K562 (cell line): ENCODE data around the gene EIF4G2. TPM values are rescaled to one million over a fixed set of nuclear protein-coding genes. Genes with fewer than 3 reads are reported as not detected.

Experiments used
- ATAC-seq: fragments of 200-7000 bp; cut with Tn5 transposase; 3 replicates; pipeline ENCODE4 v1.9.1; 2020; ENCODE audit warnings: moderate library complexity
- BruUV-seq: library from RNA; stranded (reverse); fragments of 400-500 nt; replicated peaks from 2 replicates; lab custom pipeline; 2021; lab: Mats Ljungman, UMichigan
- CTCF ChIA-PET: fragments of 300-600 bp; formaldehyde crosslinking; extraction: SDS; loops from one replicate; lab custom pipeline; 2021; ENCODE audit warnings: low intra/inter-chr PET ratio; lab: Yijun Ruan, JAX
- POLR2A ChIA-PET: fragments of 300-600, 350-650 bp; sonication (Branson Sonifier 250); formaldehyde crosslinking; extraction: SDS; loops from one replicate; lab custom pipeline; 2021; ENCODE audit warnings: antibody characterized with exemption, inconsistent platforms; lab: Yijun Ruan, JAX
- DNase-seq, 4 experiments: peaks; one replicate each; pipeline versions ENCODE4 v3.0.0 to v3.0.0-alpha.2; 2011 to 2018; ENCODE audit warnings: low spot score in 3 of 4, mixed read lengths in 3 of 4; ENCODE audit errors: extremely low read depth in 1 of 4
- FAIRE-seq: peaks from 2 replicates; lab custom pipeline; 2011; peaks lifted over from hg19 to GRCh38; lab: Jason Lieb, UNC
- H2AFZ ChIP-seq: 2 replicates; pipeline ENCODE4 v1.6.0; 2011; ENCODE audit warnings: low read depth, low read length, control low read depth, inconsistent platforms
- H3K27ac ChIP-seq: fragments of 200-600 bp; 3 replicates; pipeline ENCODE4 v1.8.0; 2011; ENCODE audit warnings: low read depth, mild to moderate bottlenecking, control low read depth, inconsistent platforms, low read length, moderate library complexity, mixed read lengths; ENCODE audit errors: extremely low read depth
- H3K27me3 ChIP-seq, 2 experiments: fragments of 300-600 bp in 1 of 2; 2 replicates in 1 of 2; 3 replicates in 1 of 2; pipeline versions ENCODE4 v1.6.0 to v1.8.0; 2011; ENCODE audit warnings: inconsistent platforms in 2 of 2, low read length in 2 of 2, mild to moderate bottlenecking in 1 of 2, mixed read lengths in 1 of 2, moderate library complexity in 1 of 2; ENCODE audit not compliant: control insufficient read depth in 2 of 2, insufficient read depth in 2 of 2
- H3K36me3 ChIP-seq: fragments of 300-600 bp; 3 replicates; pipeline ENCODE4 v1.8.0; 2011; ENCODE audit warnings: mild to moderate bottlenecking, low read length, inconsistent platforms; ENCODE audit not compliant: control insufficient read depth, insufficient read depth
- H3K4me1 ChIP-seq, 2 experiments: fragments of 200-600 bp in 1 of 2; replicated peaks in 1 of 2; 2 replicates in 1 of 2; 3 replicates in 1 of 2; pipeline versions ENCODE4 v1.5.1 to v1.8.0; 2011; ENCODE audit warnings: inconsistent platforms in 2 of 2, low read length in 2 of 2, mild to moderate bottlenecking in 1 of 2, mixed read lengths in 1 of 2, moderate library complexity in 1 of 2; ENCODE audit not compliant: control insufficient read depth in 2 of 2, insufficient read depth in 2 of 2
- H3K4me2 ChIP-seq: 2 replicates; pipeline ENCODE4 v1.6.1; 2011; ENCODE audit warnings: low read length, control low read depth, inconsistent platforms, mixed read lengths; ENCODE audit not compliant: insufficient read depth
- H3K4me3 ChIP-seq: fragments of 200-600 bp; sonication (generic), shearing (Covaris generic); 2 replicates; pipeline ENCODE4 v1.5.1; 2016; ENCODE audit warnings: control low read depth, inconsistent platforms
- H3K79me2 ChIP-seq: fragments of 200-600 bp; 3 replicates; pipeline ENCODE4 v1.8.0; 2011; ENCODE audit warnings: low read length, inconsistent platforms; ENCODE audit not compliant: control insufficient read depth, insufficient read depth
- H3K9ac ChIP-seq, 2 experiments: 2 replicates each; pipeline versions ENCODE4 v1.6.0 to v1.6.1; 2011; ENCODE audit warnings: low read depth in 2 of 2, low read length in 2 of 2, control low read depth in 1 of 2, inconsistent platforms in 1 of 2, mild to moderate bottlenecking in 1 of 2, mixed read lengths in 1 of 2; ENCODE audit not compliant: insufficient read depth in 1 of 2
- H3K9me1 ChIP-seq: one replicate; pipeline ENCODE4 v1.6.0; 2011; ENCODE audit warnings: inconsistent platforms, mild to moderate bottlenecking, low read length, moderate library complexity; ENCODE audit not compliant: control insufficient read depth, insufficient read depth
- H3K9me3 ChIP-seq: replicated peaks from 2 replicates; pipeline ENCODE4 v1.5.1; 2011; ENCODE audit warnings: low read depth, low read length, inconsistent platforms; ENCODE audit not compliant: control insufficient read depth, insufficient read depth
- H4K20me1 ChIP-seq: replicated peaks from 2 replicates; pipeline ENCODE4 v1.6.1; 2011; ENCODE audit warnings: low read length, inconsistent platforms, mixed read lengths; ENCODE audit not compliant: control insufficient read depth, insufficient read depth
- ATF3 ChIP-seq, 2 experiments: fragments of 450-650 bp in 1 of 2; sonication (generic) in 1 of 2; formaldehyde crosslinking in 1 of 2; IDR thresholded peaks in 1 of 2; conservative IDR thresholded peaks in 1 of 2; 2 replicates each; pipeline versions ENCODE4 v1.6.1 to v1.8.1; 2016 to 2023; ENCODE audit warnings: mild to moderate bottlenecking in 2 of 2, moderate library complexity in 2 of 2, inconsistent platforms in 1 of 2, missing genetic modification reagents in 1 of 2
- CBFA2T2 ChIP-seq: fragments of 450-650 bp; conservative IDR thresholded peaks from 2 replicates; pipeline ENCODE4 v1.6.1; 2017; ENCODE audit warnings: mild to moderate bottlenecking
- FOXP4 ChIP-seq: sonication (generic); formaldehyde crosslinking; IDR thresholded peaks from 2 replicates; pipeline ENCODE4 v1.8.0; 2022; ENCODE audit warnings: mild to moderate bottlenecking, missing genetic modification reagents, borderline replicate concordance
- HCFC1 ChIP-seq: IDR thresholded peaks from 2 replicates; pipeline ENCODE4 v1.6.1; 2012; ENCODE audit warnings: low read depth, low read length, improper control_type of control experiment
- KDM1A ChIP-seq, 2 experiments: fragments of 450-650 bp; IDR thresholded peaks; 2 replicates each; pipeline ENCODE4 v1.6.1; 2016; ENCODE audit warnings: mild to moderate bottlenecking in 2 of 2
- MAFK ChIP-seq: IDR thresholded peaks from 2 replicates; pipeline ENCODE4 v1.6.1; 2011; ENCODE audit warnings: low read length, improper control_type of control experiment
- MAZ ChIP-seq, 2 experiments: fragments of 450-650 bp in 1 of 2; sonication (generic) in 1 of 2; formaldehyde crosslinking; IDR thresholded peaks in 1 of 2; conservative IDR thresholded peaks in 1 of 2; 2 replicates each; pipeline versions ENCODE4 v1.4.0 to v1.5.0; 2020; ENCODE audit warnings: mild to moderate bottlenecking in 1 of 2, missing genetic modification reagents in 1 of 2
- NFYB ChIP-seq: IDR thresholded peaks from 2 replicates; pipeline ENCODE4 v1.6.1; 2011; ENCODE audit warnings: mild to moderate bottlenecking, moderate library complexity; ENCODE audit not compliant: insufficient read length; ENCODE audit errors: extremely low read depth
- PML ChIP-seq: IDR thresholded peaks from 2 replicates; pipeline ENCODE4 v1.6.1; 2012; ENCODE audit warnings: low read length, inconsistent platforms
- RBFOX2 ChIP-seq: fragments of 200-400 bp; formaldehyde crosslinking; IDR thresholded peaks from 2 replicates; pipeline ENCODE4 v1.6.1; 2017; ENCODE audit warnings: low read depth, mild to moderate bottlenecking, low read length, moderate library complexity
- RFX5 ChIP-seq: IDR thresholded peaks from 2 replicates; pipeline ENCODE4 v1.6.1; 2011; ENCODE audit warnings: low read depth, mild to moderate bottlenecking, improper control_type of control experiment, low read length
- TEAD4 ChIP-seq, 2 experiments: sonication (generic) in 1 of 2; formaldehyde crosslinking in 1 of 2; IDR thresholded peaks; 2 replicates each; pipeline versions ENCODE4 v1.6.1 to v1.8.0; 2012 to 2022; ENCODE audit warnings: borderline replicate concordance in 1 of 2, inconsistent platforms in 1 of 2, low read length in 1 of 2, mild to moderate bottlenecking in 1 of 2, missing genetic modification reagents in 1 of 2
- TOE1 ChIP-seq, 2 experiments: fragments of 450-650 bp in 1 of 2; sonication (generic) in 1 of 2; formaldehyde crosslinking in 1 of 2; IDR thresholded peaks; 2 replicates each; pipeline versions ENCODE4 v1.7.1 to v1.8.0; 2016 to 2022; ENCODE audit warnings: borderline replicate concordance in 2 of 2, mild to moderate bottlenecking in 2 of 2, antibody characterized with exemption in 1 of 2, inconsistent platforms in 1 of 2, low read depth in 1 of 2, missing genetic modification reagents in 1 of 2, moderate library complexity in 1 of 2
- ZNF282 ChIP-seq: sonication (generic); formaldehyde crosslinking; IDR thresholded peaks from 2 replicates; pipeline ENCODE4 v1.8.1; 2023; ENCODE audit warnings: missing genetic modification reagents
- ZNF316 ChIP-seq: fragments of 450-650 bp; IDR thresholded peaks from 2 replicates; pipeline ENCODE4 v1.6.1; 2016
- ZNF507 ChIP-seq: conservative IDR thresholded peaks from 2 replicates; pipeline ENCODE4 v1.6.1; 2017; ENCODE audit warnings: missing genetic modification characterization, missing compliant biosample characterization
- WGBS: fragments of 100-300 bp; shearing (Covaris generic); methylation state at CpG from one replicate; pipeline ENCODE4 v1.1.6; 2016; ENCODE audit warnings: low coverage, mixed read lengths; ENCODE audit not compliant: insufficient coverage; ENCODE audit errors: missing lambda C conversion rate; 5-methylcytosine and 5-hydroxymethylcytosine counted together
- in situ Hi-C: fragments of 300-500 bp; cut with MboI; formaldehyde crosslinking; loops from 4 replicates; pipeline ENCODE4 v1.15.0; 2018; ENCODE audit warnings: inconsistent platforms, mixed read lengths
- intact Hi-C: fragments of 100-400 bp; cut with micrococcal nuclease; formaldehyde crosslinking; loops from 2 replicates; pipeline ENCODE4 v1.14.2; 2022
- polyA plus RNA-seq, 8 experiments: library from polyadenylated mRNA; depleted of rRNA in 4 of 8; stranded (reverse) in 5 of 8; unstranded in 3 of 8; fragments of >200 nt; fragmentation: Nextera tagmentation in 2 of 8; fragmentation: Illumina TruSeq in 1 of 8; extraction: Ambion mirVana in 2 of 8; extraction: Trizol in 1 of 8; gene quantifications; 2 replicates each; pipeline versions ENCODE4 v1.2.1 to v1.2.3, GENCODE V29; 2011 to 2014; ENCODE audit warnings: inconsistent platforms in 1 of 8, missing spikeins in 1 of 8
- total RNA-seq, 7 experiments: library from RNA; depleted of rRNA in 6 of 7; stranded (reverse); fragments of >200 nt in 6 of 7; fragmentation: Illumina TruSeq in 2 of 7; extraction: Trizol in 2 of 7; gene quantifications; 2 replicates each; pipeline versions ENCODE4 v1.2.1 to v1.2.3, GENCODE V29; 2011 to 2021; ENCODE audit warnings: low replicate concordance in 1 of 7

The EIF4G2 gene
- total and polyA plus RNA-seq, 9 of the 15 experiments (the other 6 are each of a cell fraction or from before 2014, with no cell fraction given), result 206 to 790 (median 646) TPM

GRCh38 chr11:10857709-10858438 is 49.1 kb upstream of the EIF4G2 start, which contains the start of gene ZBED5 (continued):
- TF ChIP-seq ZNF282 (CRISPR knock-in tag) (no peak), NFYB (peak; percentile 53), ZNF316 (peak; percentile 83), MAFK (peak; percentile 10), RFX5 (no peak), HCFC1 (peak; percentile 54; the same call in 1 of the 2 replicates), KDM1A (IDR thresholded peaks at IDR 0.05) (peak in 1 of 2 experiments; percentile 86; a peak in 3 of 4 replicates), PML (0 out of 2 replicates have a peak, but pooled peaks have one; percentile 60), ZNF507 (tag) (no peak)

- in situ Hi-C loops, result no loop called here
- no peak for DNase-seq
- TF ChIP-seq RBFOX2 (no peak), CBFA2T2 (no peak), MAZ (CRISPR knock-in tag; conservative IDR thresholded peaks at IDR 0.05 in 1 of 2, IDR thresholded peaks at IDR 0.05 in 1 of 2) (no peak), TOE1 (IDR thresholded peaks at IDR 0.05; ENCODE audit: borderline replicate concordance) (0 out of 2 replicates have a peak, but pooled peaks have one; percentile 13), TOE1 (CRISPR knock-in tag; IDR thresholded peaks at IDR 0.05; ENCODE audit: borderline replicate concordance, low read depth) (no peak), ATF3 (IDR thresholded peaks at IDR 0.05) (no peak), ATF3 (CRISPR knock-in tag; conservative IDR thresholded peaks at IDR 0.05) (no peak), FOXP4 (CRISPR knock-in tag) (no peak), TEAD4 (IDR thresholded peaks at IDR 0.05; ENCODE audit: low read length) (no peak), TEAD4 (CRISPR knock-in tag; IDR thresholded peaks at IDR 0.05; ENCODE audit: borderline replicate concordance) (0 out of 2 replicates have a peak, but pooled peaks have one; percentile 62)
Measured at GRCh38 chr11:10857459-10857708, 48.7 kb upstream of the EIF4G2 start.

More at GRCh38 chr11:10857459-10857708, 48.7 kb upstream of the EIF4G2 start:
- intact Hi-C loops, result loop anchor here (5.0 kb wide), 1 partner anchor 65 kb away; no protein-coding TSS in a partner anchor
- FAIRE-seq (no peak), ATAC-seq (peak; percentile 23)
- H3K9me1 ChIP-seq, result peaks cover 3% of the 10 kb centered on the region
- H3K79me2 ChIP-seq, result peaks cover 46% of the 10 kb centered on the region
- H4K20me1 ChIP-seq, result no peaks in the 10 kb centered on the region
- peak overlapping the region; percentile 89 for H3K27ac ChIP-seq
- CTCF ChIA-PET, result no interaction called here
- H3K4me3 ChIP-seq, result peak overlapping the region; percentile 66
- H3K4me1 ChIP-seq, result peaks cover 0 to 11% of the 10 kb centered on the region in 2 experiments; a peak in 3 of 5 replicates
- no peaks in the 10 kb centered on the region for H3K27me3 ChIP-seq
- H2AFZ ChIP-seq, result peak overlapping the region; percentile 93
- peak overlapping the region; percentile 92 to 93 for H3K9ac ChIP-seq
- peaks cover 36% of the 10 kb centered on the region for H3K36me3 ChIP-seq
- 0% methylated on average over 12 of the region's 14 CpGs for WGBS
- POLR2A ChIA-PET, result interaction anchor here (0.8 to 4.2 kb wide), 14 partner anchors 9 to 70 kb away, joined by 3 to 56 read pairs (median 4); partner anchors contain the start of gene EIF4G2
- BruUV-seq, result no TSS peak
- H3K4me2 ChIP-seq, result peak overlapping the region; percentile 93
- H3K9me3 ChIP-seq, result no peaks in the 10 kb centered on the region
